Left renal pelvis (tissue), 4 donors: ENCODE results near the gene USP10. TPM values are rescaled to one million over a fixed set of nuclear protein-coding genes. Genes with fewer than 3 reads are reported as not detected.

Experiments used
- DNase-seq, 4 donors: peaks; one replicate each; pipeline ENCODE4 v3.0.0-alpha.2; 2013; ENCODE audit warnings: low read depth in 4 of 4, low spot score in 3 of 4
- polyA plus RNA-seq, 4 donors: library from polyadenylated mRNA; unstranded; fragments of 120-200 nt; gene quantifications; one replicate each; pipeline ENCODE4 v1.2.1, GENCODE V29; 2013; ENCODE audit not compliant: insufficient read length in 4 of 4

Gene USP10
- polyA plus RNA-seq, 4 donors = 82.5 to 140 (median 122) TPM

- no peak for DNase-seq
These were observed 49.3 kb downstream of the USP10 start for GRCh38 chr16:84749072-84749471.

DNA sequence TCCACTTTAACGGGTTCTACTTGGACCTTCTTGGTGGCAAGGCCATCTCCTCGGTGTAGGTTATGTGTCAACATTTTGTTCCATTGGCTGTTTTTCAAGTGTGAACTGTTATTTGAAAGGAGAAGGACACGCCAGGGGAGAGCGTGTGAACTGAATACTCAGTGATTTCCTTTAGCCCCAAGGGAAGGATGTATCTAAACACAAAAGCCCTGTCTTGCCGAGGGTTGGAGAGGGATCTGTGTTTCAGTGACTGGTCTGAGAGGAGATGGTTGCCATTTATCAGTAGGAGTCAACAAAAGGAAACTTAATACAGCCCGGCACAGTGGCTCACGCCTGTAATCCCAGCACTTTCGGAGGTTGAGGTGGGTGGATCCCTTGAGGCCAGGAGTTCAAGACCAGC lies 50.0 kb downstream of the USP10 start:
- DNase-seq = no peak

GRCh38 chr16:84750575-84750974 lies 50.8 kb downstream of the USP10 start:
- DNase-seq = no peak

DNA sequence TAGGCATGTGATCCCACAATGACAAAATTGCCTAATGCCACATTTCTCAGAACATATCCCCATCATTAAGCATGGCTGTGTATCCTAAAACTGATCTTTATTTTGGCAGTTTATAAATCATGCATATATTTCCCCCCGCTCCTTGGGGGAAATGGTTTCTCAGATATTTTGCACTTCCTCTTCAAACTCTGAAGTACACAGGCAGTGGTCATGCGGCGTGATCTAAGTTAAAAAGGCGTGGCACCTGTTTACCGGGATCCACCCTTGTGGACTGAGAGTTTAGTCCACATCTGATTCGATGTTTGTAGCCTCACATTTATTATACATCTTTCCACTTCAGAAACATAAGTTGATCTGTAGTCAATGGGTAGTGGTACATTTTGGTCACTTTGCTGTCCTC lies 51.4 kb downstream of the USP10 start:
- DNase-seq = no peak

GRCh38 chr16:84751947-84752346 lies 52.1 kb downstream of the USP10 start:
- no peak for DNase-seq

DNA sequence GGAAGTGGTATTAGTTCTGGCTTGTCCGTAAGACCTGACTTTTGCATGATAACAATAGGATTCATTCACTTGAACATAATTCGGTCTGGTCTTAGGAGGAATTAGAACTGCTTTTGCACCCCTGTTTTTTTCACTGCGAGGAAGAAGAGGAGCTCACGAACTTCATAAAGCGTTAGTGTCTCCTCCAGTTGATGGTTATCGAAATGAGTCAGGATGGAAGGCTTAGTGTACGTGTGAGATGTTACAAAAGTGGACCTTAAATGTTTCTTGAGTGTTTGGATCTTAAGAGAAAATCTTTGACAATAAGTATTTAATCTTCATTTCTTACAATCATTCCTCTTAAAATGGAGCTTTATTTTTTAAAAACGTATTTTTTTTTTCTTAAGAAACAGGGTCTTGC lies 52.8 kb downstream of the USP10 start:
- DNase-seq = no peak

DNA sequence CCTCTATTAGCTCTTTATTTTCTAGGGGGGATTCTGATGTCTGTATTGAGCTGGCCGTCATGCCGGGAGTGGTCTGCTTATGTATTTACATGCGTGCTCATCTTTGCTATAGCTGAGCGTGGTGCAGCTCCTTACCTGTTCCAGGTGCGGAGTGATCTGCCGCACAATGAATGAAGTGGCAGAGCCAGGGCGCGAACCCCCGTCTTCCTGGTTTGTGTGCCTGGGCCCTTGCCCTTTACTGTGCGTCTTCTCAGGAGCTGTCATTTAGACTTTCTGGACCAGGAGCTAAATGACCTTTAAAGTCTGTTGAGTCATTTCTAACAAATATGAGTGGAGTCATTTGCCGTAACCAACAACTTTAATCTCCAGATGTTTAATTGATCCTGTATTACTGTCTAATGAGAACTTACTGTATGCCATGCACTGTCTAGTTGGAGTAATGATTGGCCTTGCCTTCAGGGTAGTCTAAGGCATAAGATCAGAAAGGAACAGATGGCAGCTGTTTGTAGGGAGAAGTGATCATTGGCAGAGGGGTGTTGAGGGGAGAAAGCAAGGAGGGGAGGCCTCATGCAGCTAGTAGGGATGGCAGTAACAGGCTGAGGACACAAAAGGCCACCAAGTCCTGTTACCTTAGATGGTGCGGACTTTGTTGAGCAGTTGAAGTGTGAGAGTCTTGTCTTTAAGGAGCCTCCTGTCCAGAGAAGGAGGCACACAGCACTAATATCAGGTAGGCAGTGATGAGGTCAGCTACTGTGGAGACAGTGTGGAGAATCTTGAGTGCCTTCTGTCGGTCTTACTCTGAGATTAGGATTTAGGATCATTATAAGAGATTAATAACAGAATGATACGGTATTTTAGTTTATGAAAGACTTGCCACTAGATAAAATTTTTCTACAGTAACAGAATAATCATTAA lies 53.9 kb downstream of the USP10 start:
- DNase-seq = no peak

DNA sequence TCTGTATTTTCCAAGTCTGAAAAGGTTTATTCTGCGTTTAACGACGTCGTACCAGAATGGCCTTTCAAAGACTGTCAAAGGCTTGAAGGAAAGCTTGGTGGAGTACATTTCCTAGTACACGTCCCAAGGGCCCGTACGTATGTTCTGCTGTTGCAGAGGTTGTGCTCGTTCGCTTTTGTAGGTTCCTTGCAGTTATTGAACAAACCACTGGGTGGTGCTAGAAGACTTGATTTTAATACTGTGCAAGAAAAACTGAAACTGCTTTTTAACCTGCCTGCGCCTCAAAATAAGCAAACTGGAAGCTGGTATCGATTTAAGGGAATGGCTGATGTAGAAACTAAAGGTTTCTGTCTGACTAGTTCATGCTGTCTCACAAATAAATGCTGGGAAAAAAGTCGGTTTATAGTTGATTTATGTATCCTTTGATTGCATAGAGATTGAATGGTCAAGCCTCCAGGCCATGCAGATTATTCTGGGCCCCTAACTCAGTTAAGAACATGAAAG lies 54.6 kb downstream of the USP10 start:
- DNase-seq = peak; percentile 66 to 80 (median 75)

DNA sequence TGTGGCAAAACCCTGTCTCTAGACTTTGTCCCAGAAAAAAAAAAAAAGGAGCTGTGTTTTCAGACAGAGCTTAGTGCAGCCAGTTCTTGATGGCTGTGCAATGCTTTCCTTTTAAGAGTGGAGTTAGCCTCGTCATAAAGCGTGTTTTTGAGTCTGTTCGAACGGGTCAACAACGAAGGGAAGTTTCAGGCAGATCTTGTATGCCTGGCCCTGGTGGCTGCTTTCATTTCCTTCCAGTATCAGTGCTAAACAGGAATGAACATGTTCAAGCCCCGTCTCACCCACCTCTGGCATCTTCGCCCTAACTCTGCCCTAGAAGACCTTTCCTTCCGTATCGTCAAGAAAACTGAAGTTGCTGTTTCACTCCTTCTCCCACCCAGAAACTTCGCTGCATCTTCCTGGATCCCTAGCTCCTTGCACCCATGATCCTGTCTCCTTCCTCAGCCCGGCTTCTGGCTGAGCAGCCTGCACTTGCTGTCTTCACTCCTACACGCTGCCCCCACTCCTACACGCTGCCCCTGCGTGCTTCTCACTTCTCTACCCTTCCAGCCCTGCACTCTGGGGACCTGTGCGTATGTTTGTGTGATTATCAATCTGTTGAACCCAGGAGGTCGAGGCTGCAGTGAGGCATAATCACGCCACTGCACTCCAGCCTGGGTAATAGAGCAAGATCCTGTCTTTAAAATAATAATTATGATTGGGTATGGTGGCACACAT lies 55.3 kb downstream of the USP10 start:
- DNase-seq = no peak

DNA sequence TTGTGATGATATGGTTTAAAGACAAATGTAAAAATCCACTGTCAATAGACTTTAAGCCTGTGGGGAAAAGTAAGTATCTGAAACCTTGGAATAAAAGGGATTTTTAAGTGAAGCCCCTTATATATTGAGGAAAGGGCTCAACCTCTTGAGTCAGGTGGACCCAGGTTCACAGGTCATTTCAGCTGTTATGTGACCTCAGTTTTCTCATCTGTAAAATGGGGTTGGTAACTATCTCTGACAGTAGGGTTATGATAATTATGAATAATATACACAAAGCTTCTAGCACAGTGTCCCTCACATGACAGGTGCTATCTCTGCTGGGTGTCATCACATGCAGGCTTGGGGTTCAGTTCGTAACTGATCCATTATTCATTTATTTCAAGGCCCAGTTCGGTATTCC lies 57.0 kb downstream of the USP10 start:
- DNase-seq = no peak

DNA sequence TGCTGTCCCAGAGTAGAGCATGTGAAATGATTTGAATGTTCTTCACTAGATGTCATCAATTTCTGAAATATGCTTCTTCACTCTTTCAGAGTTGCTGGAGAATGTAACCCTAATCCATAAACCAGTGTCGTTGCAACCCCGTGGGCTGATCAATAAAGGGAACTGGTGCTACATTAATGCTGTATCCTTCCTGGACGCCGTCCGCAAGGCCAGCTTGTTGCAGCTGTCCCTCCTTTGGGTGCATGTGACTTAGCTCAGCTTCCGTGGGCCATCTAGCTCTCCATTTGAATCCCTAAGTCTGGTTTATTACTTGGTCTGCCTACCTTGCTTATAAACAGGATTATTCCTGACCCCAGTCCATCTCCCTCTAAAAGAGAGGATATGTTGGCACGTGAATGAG lies 58.8 kb downstream of the USP10 start:
- DNase-seq = no peak

- no peak for DNase-seq
These were observed 59.3 kb downstream of the USP10 start for GRCh38 chr16:84759061-84759460.

GRCh38 chr16:84759906-84760305 lies 60.1 kb downstream of the USP10 start:
- no peak for DNase-seq

DNA sequence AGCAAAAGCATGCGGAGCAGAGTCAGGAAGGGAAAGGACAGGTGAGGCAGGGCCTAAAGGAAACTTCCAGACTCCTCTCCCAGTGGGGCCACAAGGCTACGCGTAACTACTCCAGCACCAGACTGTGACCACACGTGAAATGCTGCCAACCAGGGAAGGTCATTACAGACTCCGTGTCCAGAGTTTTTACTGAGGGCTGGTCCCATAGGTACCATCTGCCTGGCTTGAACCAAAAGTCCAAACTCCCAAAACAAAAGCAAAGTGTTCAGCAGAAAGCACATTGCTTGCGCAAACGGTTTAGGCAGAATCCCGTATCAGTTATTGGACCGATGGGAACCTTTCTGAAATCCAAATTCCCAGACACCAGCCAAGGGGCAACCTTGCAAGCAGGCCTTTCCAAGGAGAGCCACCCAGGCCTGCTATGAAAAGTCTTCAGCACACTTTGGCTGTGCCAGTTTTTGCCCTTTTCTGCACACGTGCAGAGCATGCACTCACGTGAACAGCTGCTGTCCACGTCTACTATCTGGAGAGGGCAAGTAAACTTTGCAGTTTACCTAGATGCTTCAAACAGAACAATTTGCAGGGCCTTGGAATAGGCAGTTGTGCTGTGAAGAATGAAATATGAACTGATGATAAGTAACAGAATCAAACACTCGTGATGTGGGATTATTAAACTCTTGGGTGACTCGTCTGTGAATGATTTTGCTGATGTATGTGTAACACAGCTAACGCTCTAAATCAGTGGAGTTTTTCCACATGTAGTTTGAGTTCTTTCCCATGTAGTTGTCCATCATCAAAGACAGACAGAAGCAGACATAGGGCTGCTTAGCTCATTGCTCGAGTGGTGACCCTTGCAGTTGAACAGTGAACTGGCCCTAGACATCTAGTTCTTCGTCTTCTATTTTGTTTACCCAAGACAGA lies 61.9 kb downstream of the USP10 start:
- no peak for DNase-seq

- no peak for DNase-seq
These were observed 63.4 kb downstream of the USP10 start for GRCh38 chr16:84763164-84763563.

- no peak for DNase-seq
These were observed 63.8 kb downstream of the USP10 start for GRCh38 chr16:84763629-84764028.

- no peak for DNase-seq
These were observed 65.2 kb downstream of the USP10 start for GRCh38 chr16:84764970-84765369.

DNA sequence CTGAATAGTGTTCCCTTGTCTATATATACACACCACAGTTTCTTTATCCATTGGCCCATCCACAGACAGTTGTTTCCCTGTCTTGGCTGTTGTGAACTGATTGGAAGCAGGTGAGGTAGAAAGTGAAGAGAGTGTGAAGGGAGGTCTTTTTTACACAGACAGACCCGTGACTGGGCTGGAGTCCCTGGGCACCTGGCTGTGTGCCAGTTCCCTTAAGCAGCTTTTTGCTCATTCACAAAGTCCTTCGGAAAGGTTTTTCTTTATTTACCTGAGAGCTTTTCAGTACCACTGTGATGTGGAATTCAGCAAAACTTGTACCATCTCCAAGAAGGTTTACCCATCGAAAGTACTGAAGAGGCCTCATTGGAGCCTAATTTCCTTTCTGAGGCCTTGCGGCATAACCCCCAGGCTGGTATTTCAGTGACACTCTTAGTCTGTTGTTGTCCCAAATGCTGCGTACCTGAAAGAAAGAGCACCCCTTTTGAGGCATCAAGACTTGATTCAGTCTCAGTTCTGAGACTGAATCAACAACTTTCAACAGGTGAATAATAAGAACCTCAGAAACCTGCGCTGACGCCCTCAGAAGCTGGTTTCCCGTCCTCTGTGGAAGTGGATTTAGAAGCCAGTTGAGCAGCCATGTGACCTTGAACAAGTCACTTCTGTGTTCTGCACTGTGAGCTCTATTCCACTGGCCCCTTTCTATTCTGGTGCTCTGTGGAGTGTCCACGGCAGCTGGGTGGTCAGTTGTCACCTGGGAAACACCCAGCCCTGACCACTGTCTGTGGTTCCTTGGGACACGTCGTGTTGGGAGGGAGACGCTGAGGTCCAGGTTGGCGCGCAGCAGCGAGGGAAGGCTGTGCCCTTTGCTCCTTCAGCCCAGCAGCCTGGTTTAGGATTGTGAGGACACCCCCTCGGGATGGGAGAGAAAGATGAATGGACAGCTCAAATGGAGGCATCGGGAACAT lies 66.1 kb downstream of the USP10 start:
- DNase-seq = no peak

- DNase-seq = no peak
These were observed 67.4 kb downstream of the USP10 start for GRCh38 chr16:84766978-84767773.
